Measurements from ENCODE around the gene DYNC1I1. TPM values are rescaled to one million over a fixed set of nuclear protein-coding genes. Genes with fewer than 3 reads are reported as not detected.
A peak's percentile ranks its signal among the peaks of the same experiment; 100 is the strongest.

DYNC1I1 gene
- total and polyA plus RNA-seq, 2 donors (not counting 3 experiments of a cell fraction or from before 2014, with no cell fraction given) = 1.8 to 3.6 TPM

DNA sequence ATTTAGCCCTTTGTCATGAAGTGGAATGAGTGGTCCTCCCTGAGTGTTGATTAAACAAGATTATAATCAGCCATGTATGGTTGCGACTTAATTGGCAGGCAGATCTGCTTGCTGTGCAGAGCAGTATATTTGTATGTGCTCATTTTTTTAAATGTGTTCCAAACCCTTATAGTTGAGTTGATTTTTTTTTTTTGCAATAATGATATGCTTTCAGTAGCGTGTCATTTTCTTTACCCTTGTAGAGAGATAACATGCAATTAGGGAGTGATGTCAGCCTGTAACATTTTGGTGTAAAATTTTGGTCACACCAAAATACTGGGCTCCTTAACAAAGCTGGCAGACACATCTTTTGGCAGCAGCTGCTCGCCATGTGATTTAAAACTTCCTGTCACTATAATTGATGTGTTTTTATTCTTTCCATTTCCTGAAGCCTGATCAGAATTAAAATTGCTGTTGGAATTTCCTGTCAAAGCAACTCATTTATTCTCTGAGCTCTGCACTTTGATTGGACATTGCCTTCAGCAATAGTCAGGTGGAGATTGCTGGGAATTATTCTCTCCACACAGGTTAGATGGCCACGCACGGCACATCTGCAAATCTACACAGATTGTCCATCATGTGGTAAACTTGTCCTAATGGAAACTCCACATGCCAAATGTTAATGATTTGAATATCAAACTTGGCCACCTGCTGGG lies 125.3 kb downstream of the DYNC1I1 start:
- dilution Hi-C loops (cut with MboI; ENCODE audit: extremely low pct_ligation_motif_present, low sequenced_read_pairs) = no loop called here
- FAIRE-seq = peak; percentile 82

DNA sequence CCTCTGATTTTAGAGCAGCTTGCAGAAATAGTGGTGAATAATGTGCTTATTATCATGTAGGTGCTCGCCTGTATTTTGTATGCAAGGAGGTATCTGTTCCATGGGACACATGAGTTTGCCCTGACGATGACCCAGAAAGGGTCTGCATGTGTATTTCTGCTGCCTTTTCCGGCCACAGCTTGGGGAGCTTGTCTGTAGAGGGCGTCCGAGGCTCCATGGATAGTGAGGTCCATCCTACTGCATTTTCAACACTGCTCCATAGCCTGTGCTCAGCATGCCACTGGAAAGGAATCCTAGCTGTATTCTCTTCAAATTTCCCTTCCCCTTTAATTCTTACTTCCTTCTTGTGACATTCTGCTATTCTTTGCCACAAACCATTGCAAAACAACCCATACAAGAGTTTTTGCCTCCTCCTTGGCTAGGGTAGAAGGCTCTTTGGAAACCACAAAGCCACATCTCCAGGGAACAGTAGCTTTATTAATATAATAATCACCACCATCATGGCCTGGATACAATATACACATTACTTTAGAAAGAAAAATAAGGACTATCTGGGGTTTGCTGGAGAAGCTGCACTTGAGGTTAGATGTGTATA lies 127.7 kb downstream of the DYNC1I1 start:
- POLR2A ChIA-PET = no interaction called here
- Histone ChIP-seq H4K20me1 (replicated peaks; ENCODE audit: control insufficient read depth, extremely low read depth, insufficient read depth, low read length) (no peaks in the 10 kb centered on the region), H3K36me3 (ENCODE audit: control insufficient read depth in 2 of 2, extremely low read depth in 1 of 2, insufficient read depth in 2 of 2, low read length in 2 of 2) (no peaks in the 10 kb centered on the region), H3K27ac (ENCODE audit: insufficient read depth, low read depth, low read length) (no peak overlapping the region), H3K9ac (replicated peaks; ENCODE audit: extremely low read depth, insufficient read depth, low read length) (no peak overlapping the region), H3K4me2 (ENCODE audit: insufficient read depth, low read length) (no peak overlapping the region), H3K27me3 (ENCODE audit: control insufficient read depth in 2 of 2, insufficient read depth in 2 of 2, low read length in 2 of 2) (peaks cover 2 to 5% of the 10 kb centered on the region in 2 experiments), H3K79me2 (ENCODE audit: control insufficient read depth, insufficient read depth, low read length) (no peaks in the 10 kb centered on the region), H3K4me3 (replicated peaks in 1 of 3; ENCODE audit: insufficient read depth in 1 of 3, low read depth in 1 of 3, low read length in 3 of 3) (no peak overlapping the region), H2AFZ (ENCODE audit: low read depth, low read length) (no peak overlapping the region), H3K9me1 (replicated peaks; ENCODE audit: control insufficient read depth, extremely low read depth, insufficient read depth, low read length) (no peaks in the 10 kb centered on the region), H3K9me3 (replicated peaks; ENCODE audit: control insufficient read depth, insufficient read depth, low read length) (no peaks in the 10 kb centered on the region), H3K4me1 (ENCODE audit: control insufficient read depth, extremely low read depth, insufficient read depth, low read length) (peaks cover 17% of the 10 kb centered on the region)
- intact Hi-C loops (cut with micrococcal nuclease) = no loop called here
- no TSS peak for BruUV-seq (replicated peaks)
- FAIRE-seq (no peak), DNase-seq (ENCODE audit: low read depth, low spot score) (no peak)
- dilution Hi-C loops (cut with MboI; ENCODE audit: extremely low pct_ligation_motif_present, low sequenced_read_pairs) = no loop called here
- CTCF ChIA-PET = no interaction called here
- TF ChIP-seq POLR2AphosphoS5 (IDR thresholded peaks at IDR 0.05; ENCODE audit: insufficient read depth, low read depth, low read length) = no peak
- no peak for TF ChIP-seq CTCF (IDR thresholded peaks at IDR 0.05; ENCODE audit: extremely low read depth in 1 of 2, insufficient read depth in 1 of 2, low read depth in 1 of 2, low read length in 2 of 2)
- no peak for TF ChIP-seq MAX (IDR thresholded peaks at IDR 0.05; ENCODE audit: insufficient read depth, insufficient read length)
- no peak for TF ChIP-seq EZH2 (IDR thresholded peaks at IDR 0.05; ENCODE audit: borderline replicate concordance, low read depth, low read length, severe bottlenecking)
- no peak for TF ChIP-seq MYC (IDR thresholded peaks at IDR 0.05; ENCODE audit: low read depth, low read length)
- TF ChIP-seq POLR2A (IDR thresholded peaks at IDR 0.05; ENCODE audit: low read depth, low read length) = no peak
- no peak for TF ChIP-seq JUN (IDR thresholded peaks at IDR 0.05; ENCODE audit: borderline replicate concordance, insufficient read depth, insufficient read length, low read depth)
- TF ChIP-seq FOS (IDR thresholded peaks at IDR 0.05; ENCODE audit: borderline replicate concordance, insufficient read depth, low read length) = no peak

More for the DNA sequence above, 125.3 kb downstream of the DYNC1I1 start:
- DNase-seq (ENCODE audit: low read depth, low spot score) = peak; percentile 87
- Histone ChIP-seq H3K4me1 (ENCODE audit: control insufficient read depth, extremely low read depth, insufficient read depth, low read length) (peaks cover 17% of the 10 kb centered on the region), H3K36me3 (ENCODE audit: control insufficient read depth in 2 of 2, extremely low read depth in 1 of 2, insufficient read depth in 2 of 2, low read length in 2 of 2) (no peaks in the 10 kb centered on the region), H3K4me3 (replicated peaks in 1 of 3; ENCODE audit: insufficient read depth in 1 of 3, low read depth in 1 of 3, low read length in 3 of 3) (no peak overlapping the region), H3K4me2 (ENCODE audit: insufficient read depth, low read length) (peak overlapping the region; percentile 63), H3K27me3 (ENCODE audit: control insufficient read depth in 2 of 2, insufficient read depth in 2 of 2, low read length in 2 of 2) (peaks cover 2 to 7% of the 10 kb centered on the region in 2 experiments), H3K9ac (replicated peaks; ENCODE audit: extremely low read depth, insufficient read depth, low read length) (no peak overlapping the region), H3K9me1 (replicated peaks; ENCODE audit: control insufficient read depth, extremely low read depth, insufficient read depth, low read length) (no peaks in the 10 kb centered on the region), H3K9me3 (replicated peaks; ENCODE audit: control insufficient read depth, insufficient read depth, low read length) (no peaks in the 10 kb centered on the region), H2AFZ (ENCODE audit: low read depth, low read length) (no peak overlapping the region), H3K79me2 (ENCODE audit: control insufficient read depth, insufficient read depth, low read length) (no peaks in the 10 kb centered on the region), H4K20me1 (replicated peaks; ENCODE audit: control insufficient read depth, extremely low read depth, insufficient read depth, low read length) (no peaks in the 10 kb centered on the region), H3K27ac (ENCODE audit: insufficient read depth, low read depth, low read length) (no peak overlapping the region)
- ChIA-PET POLR2A (no interaction called here), CTCF (interaction anchor here (1.0 to 2.8 kb wide), 4 partner anchors 11 to 174 kb away, joined by 3 to 12 read pairs (median 4); no protein-coding TSS in a partner anchor)
- TF ChIP-seq JUN (IDR thresholded peaks at IDR 0.05; ENCODE audit: borderline replicate concordance, insufficient read depth, insufficient read length, low read depth) (peak; percentile 10), GATA2 (IDR thresholded peaks at IDR 0.05; ENCODE audit: insufficient read depth, insufficient read length, low read depth, low read length) (no peak), POLR2AphosphoS5 (IDR thresholded peaks at IDR 0.05; ENCODE audit: insufficient read depth, low read depth, low read length) (no peak)
- intact Hi-C loops (cut with micrococcal nuclease) = loop anchor here (1.0 kb wide), 3 partner anchors 11 to 26 kb away; no protein-coding TSS in a partner anchor
- BruUV-seq (replicated peaks) = no TSS peak
